GM12864 (cell line): ENCODE measurements around the gene NAV3.

Source experiments
- DNase-seq: peaks from one replicate; pipeline ENCODE4 v3.0.0-alpha.2; 2011; ENCODE audit warnings: low read depth
- H3K4me3 ChIP-seq: 2 replicates; pipeline ENCODE4 v1.5.1; 2011; ENCODE audit warnings: mild to moderate bottlenecking, low read depth, low read length, control low read depth
- CTCF ChIP-seq: IDR thresholded peaks from 2 replicates; pipeline ENCODE4 v1.5.1; 2011; ENCODE audit warnings: low read depth, mild to moderate bottlenecking, moderate library complexity, low read length, control low read depth, inconsistent platforms; ENCODE audit errors: missing control alignments

NAV3 gene

GRCh38 chr12:78081590-78082314 is 251.1 kb downstream of the NAV3 start:
- H3K4me3 ChIP-seq = no peak overlapping the region
- TF ChIP-seq CTCF = no peak
- DNase-seq = no peak

- no peak overlapping the region for H3K4me3 ChIP-seq
- no peak for DNase-seq
- no peak for TF ChIP-seq CTCF
These were observed 255.0 kb downstream of the NAV3 start for GRCh38 chr12:78085542-78086182.

GRCh38 chr12:78086553-78087362 is 256.1 kb downstream of the NAV3 start:
- DNase-seq = no peak
- no peak for TF ChIP-seq CTCF
- H3K4me3 ChIP-seq = no peak overlapping the region

- DNase-seq = no peak
- no peak for TF ChIP-seq CTCF
- no peak overlapping the region for H3K4me3 ChIP-seq
These were observed 256.6 kb downstream of the NAV3 start for GRCh38 chr12:78087363-78087675.

- TF ChIP-seq CTCF = no peak
- DNase-seq = no peak
- no peak overlapping the region for H3K4me3 ChIP-seq
These were observed 257.7 kb downstream of the NAV3 start for GRCh38 chr12:78088391-78088832.

- TF ChIP-seq CTCF = no peak
- H3K4me3 ChIP-seq = no peak overlapping the region
- DNase-seq = no peak
These were observed 259.6 kb downstream of the NAV3 start for GRCh38 chr12:78090266-78090665.
